ENCODE data around the gene SYT13.

Gene SYT13

DNA sequence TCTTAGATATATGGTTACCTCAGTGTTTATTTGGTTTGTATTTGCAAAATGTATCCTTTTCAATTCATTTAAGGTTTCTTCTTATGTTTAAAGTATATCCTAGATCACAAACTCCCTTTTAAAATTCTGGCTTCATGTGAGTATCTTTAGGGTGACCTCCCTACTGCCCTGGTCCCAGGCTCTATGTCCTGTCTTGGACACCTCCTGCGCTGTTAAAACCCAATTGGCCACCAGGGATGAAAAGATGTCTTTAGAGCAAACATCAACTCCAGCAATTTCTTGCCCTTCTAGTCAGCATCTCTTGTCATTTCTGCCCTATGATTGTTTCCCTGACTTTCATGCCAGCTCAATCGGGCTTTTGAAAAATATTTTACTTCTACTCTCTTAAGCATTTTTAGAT is 28.8 kb upstream of the SYT13 start:
- Histone ChIP-seq H3K4me2 (ENCODE audit: low read length) (no peak overlapping the region), H3K4me1 (ENCODE audit: insufficient read depth, low read length, severe bottlenecking) (no peaks in the 10 kb centered on the region), H3K27ac (ENCODE audit: low read depth, low read length, poor library complexity, severe bottlenecking) (no peak overlapping the region), H3K79me2 (ENCODE audit: insufficient read depth, low read length) (no peaks in the 10 kb centered on the region), H3K36me3 (ENCODE audit: insufficient read depth, low read length) (no peaks in the 10 kb centered on the region), H3K4me3 (ENCODE audit: low read depth, low read length, poor library complexity, severe bottlenecking) (no peak overlapping the region), H2AFZ (ENCODE audit: low read length) (no peak overlapping the region), H3K9me2 (ENCODE audit: low read depth, low read length) (no peaks in the 10 kb centered on the region), H3K27me3 (ENCODE audit: insufficient read depth, low read length) (no peaks in the 10 kb centered on the region), H3K9me3 (ENCODE audit: low read length) (no peaks in the 10 kb centered on the region), H3K9ac (ENCODE audit: low read length) (no peak overlapping the region), H4K20me1 (ENCODE audit: insufficient read depth, low read length) (no peaks in the 10 kb centered on the region), H3F3A (ENCODE audit: insufficient read depth, low read length) (no peaks in the 10 kb centered on the region)
- TF ChIP-seq, protein P1, sequence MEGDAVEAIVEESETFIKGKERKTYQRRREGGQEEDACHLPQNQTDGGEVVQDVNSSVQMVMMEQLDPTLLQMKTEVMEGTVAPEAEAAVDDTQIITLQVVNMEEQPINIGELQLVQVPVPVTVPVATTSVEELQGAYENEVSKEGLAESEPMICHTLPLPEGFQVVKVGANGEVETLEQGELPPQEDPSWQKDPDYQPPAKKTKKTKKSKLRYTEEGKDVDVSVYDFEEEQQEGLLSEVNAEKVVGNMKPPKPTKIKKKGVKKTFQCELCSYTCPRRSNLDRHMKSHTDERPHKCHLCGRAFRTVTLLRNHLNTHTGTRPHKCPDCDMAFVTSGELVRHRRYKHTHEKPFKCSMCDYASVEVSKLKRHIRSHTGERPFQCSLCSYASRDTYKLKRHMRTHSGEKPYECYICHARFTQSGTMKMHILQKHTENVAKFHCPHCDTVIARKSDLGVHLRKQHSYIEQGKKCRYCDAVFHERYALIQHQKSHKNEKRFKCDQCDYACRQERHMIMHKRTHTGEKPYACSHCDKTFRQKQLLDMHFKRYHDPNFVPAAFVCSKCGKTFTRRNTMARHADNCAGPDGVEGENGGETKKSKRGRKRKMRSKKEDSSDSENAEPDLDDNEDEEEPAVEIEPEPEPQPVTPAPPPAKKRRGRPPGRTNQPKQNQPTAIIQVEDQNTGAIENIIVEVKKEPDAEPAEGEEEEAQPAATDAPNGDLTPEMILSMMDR (IDR thresholded peaks at IDR 0.05; ENCODE audit: low read length) = no peak
- TF ChIP-seq EZH2 (IDR thresholded peaks at IDR 0.05; ENCODE audit: borderline replicate concordance, low read length) = no peak

DNA sequence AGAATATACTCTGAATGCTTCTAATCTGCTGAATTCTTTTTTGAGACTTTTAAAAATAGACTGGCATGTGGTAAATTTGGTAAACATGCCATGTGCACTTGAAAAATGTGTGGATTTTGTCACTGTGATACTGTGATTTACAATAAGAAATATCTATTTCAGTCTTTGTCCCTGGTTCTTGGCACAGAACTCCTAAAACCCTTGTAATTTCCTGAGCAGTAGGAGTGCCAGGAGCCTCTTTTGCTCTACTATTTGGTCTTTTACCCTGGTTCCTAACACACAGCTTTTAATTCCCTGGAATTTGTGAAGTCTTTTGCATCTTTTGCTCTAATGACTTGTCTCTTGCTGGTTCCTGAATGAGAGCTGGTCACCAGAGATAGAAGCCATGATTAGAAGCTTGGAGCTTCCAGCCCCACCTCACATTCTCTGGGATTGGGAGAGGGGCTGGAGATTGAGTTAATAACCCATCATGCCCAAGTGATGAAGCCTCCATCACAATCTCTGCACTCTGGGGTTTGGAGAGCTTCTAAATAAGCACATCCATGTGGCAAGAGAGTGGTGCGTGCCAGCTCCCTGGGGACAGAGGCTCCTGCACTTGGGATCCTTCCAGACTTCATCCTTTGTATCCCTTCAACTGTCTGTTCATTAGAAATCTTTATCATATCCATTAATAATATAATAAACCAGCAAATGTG is 27.2 kb upstream of the SYT13 start:
- no peak overlapping the region for H2AFZ ChIP-seq (ENCODE audit: low read length)
- H3K79me2 ChIP-seq (ENCODE audit: insufficient read depth, low read length) = no peaks in the 10 kb centered on the region
- H3K9me3 ChIP-seq (ENCODE audit: low read length) = no peaks in the 10 kb centered on the region
- H3K9ac ChIP-seq (ENCODE audit: low read length) = no peak overlapping the region
- no peaks in the 10 kb centered on the region for H3K9me2 ChIP-seq (ENCODE audit: low read depth, low read length)
- no peaks in the 10 kb centered on the region for H3K4me1 ChIP-seq (ENCODE audit: insufficient read depth, low read length, severe bottlenecking)
- no peak overlapping the region for H3K27ac ChIP-seq (ENCODE audit: low read depth, low read length, poor library complexity, severe bottlenecking)
- TF ChIP-seq EZH2 (IDR thresholded peaks at IDR 0.05; ENCODE audit: borderline replicate concordance, low read length) = no peak
- TF ChIP-seq, protein P1 (IDR thresholded peaks at IDR 0.05; ENCODE audit: low read length) = no peak
- H3K36me3 ChIP-seq (ENCODE audit: insufficient read depth, low read length) = no peaks in the 10 kb centered on the region
- no peaks in the 10 kb centered on the region for H3K27me3 ChIP-seq (ENCODE audit: insufficient read depth, low read length)
- no peaks in the 10 kb centered on the region for H3F3A ChIP-seq (ENCODE audit: insufficient read depth, low read length)
- H3K4me3 ChIP-seq (ENCODE audit: low read depth, low read length, poor library complexity, severe bottlenecking) = no peak overlapping the region
- no peak overlapping the region for H3K4me2 ChIP-seq (ENCODE audit: low read length)
- H4K20me1 ChIP-seq (ENCODE audit: insufficient read depth, low read length) = no peaks in the 10 kb centered on the region

DNA sequence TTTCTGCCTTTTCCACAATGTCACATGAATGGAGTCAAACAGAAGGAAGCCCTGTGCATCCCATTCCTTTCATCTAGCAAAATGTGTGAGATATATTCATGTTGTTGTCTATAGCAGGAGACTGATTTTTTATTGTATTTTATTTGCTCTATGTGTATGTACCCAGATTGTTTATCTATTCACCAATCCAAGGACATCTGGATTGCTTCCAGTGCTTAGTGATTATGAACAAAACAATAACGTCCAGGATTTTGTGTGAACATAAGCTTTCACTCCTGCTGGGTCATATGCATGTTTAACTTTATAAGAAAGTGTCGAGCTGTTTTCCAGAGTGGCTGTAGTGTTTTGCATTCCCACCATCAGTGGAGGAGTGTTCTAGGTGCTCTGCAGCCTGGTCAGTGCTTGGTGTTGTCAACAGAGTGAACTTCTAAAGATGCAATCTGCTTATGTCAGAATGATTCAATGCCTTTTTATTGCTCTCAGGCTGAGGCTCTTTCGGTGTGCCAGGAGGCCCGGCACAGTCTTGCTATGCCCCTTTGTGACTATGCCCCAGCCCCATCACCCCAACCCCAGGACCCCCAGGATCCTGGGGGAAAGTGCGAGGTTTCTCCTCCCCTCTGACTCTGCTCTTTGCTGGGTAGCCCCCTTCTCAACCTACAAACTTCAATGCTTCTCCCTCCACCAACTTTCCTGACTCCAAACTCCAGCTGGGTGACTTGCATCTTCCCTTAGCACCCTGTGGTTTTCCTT is 19.9 kb upstream of the SYT13 start:
- H3K27me3 ChIP-seq (ENCODE audit: insufficient read depth, low read length) = no peaks in the 10 kb centered on the region
- no peaks in the 10 kb centered on the region for H3K36me3 ChIP-seq (ENCODE audit: insufficient read depth, low read length)
- no peak overlapping the region for H3K4me2 ChIP-seq (ENCODE audit: low read length)
- no peaks in the 10 kb centered on the region for H4K20me1 ChIP-seq (ENCODE audit: insufficient read depth, low read length)
- no peaks in the 10 kb centered on the region for H3K79me2 ChIP-seq (ENCODE audit: insufficient read depth, low read length)
- H2AFZ ChIP-seq (ENCODE audit: low read length) = no peak overlapping the region
- no peak for TF ChIP-seq EZH2 (IDR thresholded peaks at IDR 0.05; ENCODE audit: borderline replicate concordance, low read length)
- TF ChIP-seq, protein P1 (IDR thresholded peaks at IDR 0.05; ENCODE audit: low read length) = no peak
- H3K27ac ChIP-seq (ENCODE audit: low read depth, low read length, poor library complexity, severe bottlenecking) = no peak overlapping the region
- no peaks in the 10 kb centered on the region for H3K9me3 ChIP-seq (ENCODE audit: low read length)
- no peak overlapping the region for H3K9ac ChIP-seq (ENCODE audit: low read length)
- H3K9me2 ChIP-seq (ENCODE audit: low read depth, low read length) = no peaks in the 10 kb centered on the region
- H3K4me1 ChIP-seq (ENCODE audit: insufficient read depth, low read length, severe bottlenecking) = no peaks in the 10 kb centered on the region
- H3K4me3 ChIP-seq (ENCODE audit: low read depth, low read length, poor library complexity, severe bottlenecking) = no peak overlapping the region
- H3F3A ChIP-seq (ENCODE audit: insufficient read depth, low read length) = no peaks in the 10 kb centered on the region

Data from OCI-LY1 (cell line).